ENCODE data around the gene HPCA.

HPCA gene

DNA sequence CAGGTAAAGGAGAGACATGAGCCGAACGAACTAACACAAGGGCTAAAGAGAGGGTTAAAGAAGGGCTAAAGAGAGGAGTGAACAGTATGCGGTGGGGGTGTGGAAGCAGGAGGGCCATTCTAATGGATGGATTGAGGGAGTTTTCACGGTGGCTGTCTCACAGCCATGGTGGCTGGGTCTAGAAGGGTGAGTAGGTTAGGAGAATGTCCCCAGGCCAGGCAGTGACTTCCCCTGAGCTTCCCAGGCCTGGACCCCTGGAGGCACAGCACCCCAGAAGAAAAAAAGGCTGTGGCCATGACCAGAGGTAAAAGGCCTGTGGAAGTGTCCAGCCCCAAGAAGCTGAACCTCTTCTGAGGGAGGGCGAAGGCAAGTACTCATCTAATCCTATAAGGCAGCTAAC, 19.1 kb upstream of the HPCA start:
- Histone ChIP-seq H3K4me3 (ENCODE audit: low read depth, low read length) (no peak overlapping the region), H3K36me3 (ENCODE audit: control insufficient read depth, insufficient read depth, low read length) (no peaks in the 10 kb centered on the region), H2AFZ (no peak overlapping the region), H3K9me3 (ENCODE audit: control insufficient read depth, low read length) (no peaks in the 10 kb centered on the region), H3K4me1 (peaks cover 5% of the 10 kb centered on the region), H3K9ac (no peak overlapping the region), H3K79me2 (no peaks in the 10 kb centered on the region), H3K27me3 (ENCODE audit: control insufficient read depth, insufficient read depth, low read length) (no peaks in the 10 kb centered on the region), H3K27ac (no peak overlapping the region), H3K4me2 (ENCODE audit: low read length) (no peak overlapping the region)
- TF ChIP-seq, protein P1, sequence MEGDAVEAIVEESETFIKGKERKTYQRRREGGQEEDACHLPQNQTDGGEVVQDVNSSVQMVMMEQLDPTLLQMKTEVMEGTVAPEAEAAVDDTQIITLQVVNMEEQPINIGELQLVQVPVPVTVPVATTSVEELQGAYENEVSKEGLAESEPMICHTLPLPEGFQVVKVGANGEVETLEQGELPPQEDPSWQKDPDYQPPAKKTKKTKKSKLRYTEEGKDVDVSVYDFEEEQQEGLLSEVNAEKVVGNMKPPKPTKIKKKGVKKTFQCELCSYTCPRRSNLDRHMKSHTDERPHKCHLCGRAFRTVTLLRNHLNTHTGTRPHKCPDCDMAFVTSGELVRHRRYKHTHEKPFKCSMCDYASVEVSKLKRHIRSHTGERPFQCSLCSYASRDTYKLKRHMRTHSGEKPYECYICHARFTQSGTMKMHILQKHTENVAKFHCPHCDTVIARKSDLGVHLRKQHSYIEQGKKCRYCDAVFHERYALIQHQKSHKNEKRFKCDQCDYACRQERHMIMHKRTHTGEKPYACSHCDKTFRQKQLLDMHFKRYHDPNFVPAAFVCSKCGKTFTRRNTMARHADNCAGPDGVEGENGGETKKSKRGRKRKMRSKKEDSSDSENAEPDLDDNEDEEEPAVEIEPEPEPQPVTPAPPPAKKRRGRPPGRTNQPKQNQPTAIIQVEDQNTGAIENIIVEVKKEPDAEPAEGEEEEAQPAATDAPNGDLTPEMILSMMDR (IDR thresholded peaks at IDR 0.05): no peak

DNA sequence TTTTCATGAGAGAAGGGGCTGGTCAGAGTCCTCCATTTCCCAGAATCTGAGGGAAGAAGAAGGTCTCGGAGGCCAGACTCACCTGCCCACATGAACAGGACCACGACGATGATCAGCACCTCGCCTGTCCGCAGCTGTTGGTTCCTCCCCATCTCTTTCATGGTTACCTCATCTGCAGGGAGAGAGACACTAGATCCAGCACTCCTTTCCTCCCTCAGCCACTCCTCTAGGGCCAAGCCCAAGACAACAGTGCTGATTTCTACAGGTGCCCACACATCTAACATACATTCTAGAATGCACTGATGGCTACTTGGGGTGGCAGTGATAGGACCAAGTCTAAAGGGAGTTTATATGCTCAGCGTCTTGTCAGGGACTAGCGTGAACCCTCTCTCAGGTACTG, 18.6 kb upstream of the HPCA start:
- Histone ChIP-seq H3K36me3 (ENCODE audit: control insufficient read depth, insufficient read depth, low read length) (no peaks in the 10 kb centered on the region), H2AFZ (no peak overlapping the region)
- TF ChIP-seq, protein P1 (IDR thresholded peaks at IDR 0.05): no peak

GRCh38 chr1:32868085-32868484, 18.2 kb upstream of the HPCA start:
- peaks cover 5% of the 10 kb centered on the region for H3K4me1 ChIP-seq
- H3K79me2 ChIP-seq: no peaks in the 10 kb centered on the region

More for the DNA sequence above, 18.6 kb upstream of the HPCA start:
- Histone ChIP-seq H3K4me1 (peaks cover 5% of the 10 kb centered on the region), H3K79me2 (no peaks in the 10 kb centered on the region), H3K4me3 (ENCODE audit: low read depth, low read length) (no peak overlapping the region), H3K27ac (no peak overlapping the region), H3K9me3 (ENCODE audit: control insufficient read depth, low read length) (no peaks in the 10 kb centered on the region), H3K27me3 (ENCODE audit: control insufficient read depth, insufficient read depth, low read length) (no peaks in the 10 kb centered on the region), H3K4me2 (ENCODE audit: low read length) (no peak overlapping the region), H3K9ac (no peak overlapping the region)

GRCh38 chr1:32868806-32869455, 17.4 kb upstream of the HPCA start:
- Histone ChIP-seq H3K4me3 (ENCODE audit: low read depth, low read length) (no peak overlapping the region), H2AFZ (no peak overlapping the region), H3K9ac (no peak overlapping the region), H3K27ac (no peak overlapping the region), H3K4me2 (ENCODE audit: low read length) (no peak overlapping the region), H3K27me3 (ENCODE audit: control insufficient read depth, insufficient read depth, low read length) (no peaks in the 10 kb centered on the region), H3K4me1 (no peaks in the 10 kb centered on the region), H3K79me2 (no peaks in the 10 kb centered on the region), H3K36me3 (ENCODE audit: control insufficient read depth, insufficient read depth, low read length) (no peaks in the 10 kb centered on the region), H3K9me3 (ENCODE audit: control insufficient read depth, low read length) (no peaks in the 10 kb centered on the region)
- TF ChIP-seq, protein P1 (IDR thresholded peaks at IDR 0.05): no peak

More at GRCh38 chr1:32868085-32868484, 18.2 kb upstream of the HPCA start:
- TF ChIP-seq, protein P1 (IDR thresholded peaks at IDR 0.05): no peak
- Histone ChIP-seq H3K4me2 (ENCODE audit: low read length) (no peak overlapping the region), H3K27ac (no peak overlapping the region), H3K27me3 (ENCODE audit: control insufficient read depth, insufficient read depth, low read length) (no peaks in the 10 kb centered on the region), H2AFZ (no peak overlapping the region), H3K36me3 (ENCODE audit: control insufficient read depth, insufficient read depth, low read length) (no peaks in the 10 kb centered on the region), H3K4me3 (ENCODE audit: low read depth, low read length) (no peak overlapping the region), H3K9ac (no peak overlapping the region), H3K9me3 (ENCODE audit: control insufficient read depth, low read length) (no peaks in the 10 kb centered on the region)
